ENCODE data around the gene EDNRA.

DNA sequence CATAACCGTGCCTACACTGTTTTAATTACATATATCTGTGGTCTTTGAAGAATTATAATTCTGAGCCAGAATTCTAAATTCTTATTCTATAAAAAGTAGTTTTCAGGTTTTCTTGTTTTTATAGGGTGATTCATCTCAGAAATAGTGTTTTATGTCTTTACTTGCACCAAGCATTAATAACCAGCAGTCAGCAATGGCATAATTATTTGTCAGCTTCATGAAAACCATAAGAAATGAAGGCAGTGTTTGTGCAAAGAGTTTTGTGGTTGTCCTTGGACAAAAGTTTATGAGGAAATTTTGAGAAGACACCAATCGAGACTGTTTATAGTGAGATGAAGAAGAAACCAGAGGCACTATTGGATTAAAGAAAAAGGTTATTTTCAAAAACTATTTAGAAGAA lies 37.2 kb downstream of the EDNRA start:
- TF ChIP-seq, protein P1, sequence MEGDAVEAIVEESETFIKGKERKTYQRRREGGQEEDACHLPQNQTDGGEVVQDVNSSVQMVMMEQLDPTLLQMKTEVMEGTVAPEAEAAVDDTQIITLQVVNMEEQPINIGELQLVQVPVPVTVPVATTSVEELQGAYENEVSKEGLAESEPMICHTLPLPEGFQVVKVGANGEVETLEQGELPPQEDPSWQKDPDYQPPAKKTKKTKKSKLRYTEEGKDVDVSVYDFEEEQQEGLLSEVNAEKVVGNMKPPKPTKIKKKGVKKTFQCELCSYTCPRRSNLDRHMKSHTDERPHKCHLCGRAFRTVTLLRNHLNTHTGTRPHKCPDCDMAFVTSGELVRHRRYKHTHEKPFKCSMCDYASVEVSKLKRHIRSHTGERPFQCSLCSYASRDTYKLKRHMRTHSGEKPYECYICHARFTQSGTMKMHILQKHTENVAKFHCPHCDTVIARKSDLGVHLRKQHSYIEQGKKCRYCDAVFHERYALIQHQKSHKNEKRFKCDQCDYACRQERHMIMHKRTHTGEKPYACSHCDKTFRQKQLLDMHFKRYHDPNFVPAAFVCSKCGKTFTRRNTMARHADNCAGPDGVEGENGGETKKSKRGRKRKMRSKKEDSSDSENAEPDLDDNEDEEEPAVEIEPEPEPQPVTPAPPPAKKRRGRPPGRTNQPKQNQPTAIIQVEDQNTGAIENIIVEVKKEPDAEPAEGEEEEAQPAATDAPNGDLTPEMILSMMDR (IDR thresholded peaks at IDR 0.05): no peak
- TF ChIP-seq EP300 (IDR thresholded peaks at IDR 0.05; ENCODE audit: borderline replicate concordance in 1 of 2, low read depth in 1 of 2, low read length in 1 of 2): no peak
- no peak for TF ChIP-seq RFX5 (IDR thresholded peaks at IDR 0.05; ENCODE audit: low read length)
- TF ChIP-seq POLR2AphosphoS5 (IDR thresholded peaks at IDR 0.05; ENCODE audit: low read depth, low read length): no peak
- no peak for TF ChIP-seq RCOR1 (IDR thresholded peaks at IDR 0.05; ENCODE audit: low read length)
- TF ChIP-seq TEAD4 (IDR thresholded peaks at IDR 0.05; ENCODE audit: borderline replicate concordance, insufficient read depth): no peak
- TF ChIP-seq, protein P2, sequence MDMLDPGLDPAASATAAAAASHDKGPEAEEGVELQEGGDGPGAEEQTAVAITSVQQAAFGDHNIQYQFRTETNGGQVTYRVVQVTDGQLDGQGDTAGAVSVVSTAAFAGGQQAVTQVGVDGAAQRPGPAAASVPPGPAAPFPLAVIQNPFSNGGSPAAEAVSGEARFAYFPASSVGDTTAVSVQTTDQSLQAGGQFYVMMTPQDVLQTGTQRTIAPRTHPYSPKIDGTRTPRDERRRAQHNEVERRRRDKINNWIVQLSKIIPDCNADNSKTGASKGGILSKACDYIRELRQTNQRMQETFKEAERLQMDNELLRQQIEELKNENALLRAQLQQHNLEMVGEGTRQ (IDR thresholded peaks at IDR 0.05; ENCODE audit: borderline replicate concordance, low read depth, low read length): no peak
- TF ChIP-seq SIN3A (IDR thresholded peaks at IDR 0.05; ENCODE audit: borderline replicate concordance, low read depth, low read length): no peak
- TF ChIP-seq YY1 (IDR thresholded peaks at IDR 0.05; ENCODE audit: low read depth): no peak

Data from SK-N-SH (cell line).